ENCODE results near the gene HIBADH.

- TF ChIP-seq TAF1 (IDR thresholded peaks at IDR 0.05; ENCODE audit: borderline replicate concordance, insufficient read depth, low read length) (no peak), SIN3A (IDR thresholded peaks at IDR 0.05; ENCODE audit: borderline replicate concordance, insufficient read depth, low read length) (no peak), POLR2AphosphoS5 (IDR thresholded peaks at IDR 0.05; ENCODE audit: low read depth, low read length) (no peak), FOXP2 (optimal IDR thresholded peaks at IDR 0.05; ENCODE audit: borderline replicate concordance, extremely low read depth, extremely low read length, insufficient read depth) (no peak)
- TF ChIP-seq, protein P1, sequence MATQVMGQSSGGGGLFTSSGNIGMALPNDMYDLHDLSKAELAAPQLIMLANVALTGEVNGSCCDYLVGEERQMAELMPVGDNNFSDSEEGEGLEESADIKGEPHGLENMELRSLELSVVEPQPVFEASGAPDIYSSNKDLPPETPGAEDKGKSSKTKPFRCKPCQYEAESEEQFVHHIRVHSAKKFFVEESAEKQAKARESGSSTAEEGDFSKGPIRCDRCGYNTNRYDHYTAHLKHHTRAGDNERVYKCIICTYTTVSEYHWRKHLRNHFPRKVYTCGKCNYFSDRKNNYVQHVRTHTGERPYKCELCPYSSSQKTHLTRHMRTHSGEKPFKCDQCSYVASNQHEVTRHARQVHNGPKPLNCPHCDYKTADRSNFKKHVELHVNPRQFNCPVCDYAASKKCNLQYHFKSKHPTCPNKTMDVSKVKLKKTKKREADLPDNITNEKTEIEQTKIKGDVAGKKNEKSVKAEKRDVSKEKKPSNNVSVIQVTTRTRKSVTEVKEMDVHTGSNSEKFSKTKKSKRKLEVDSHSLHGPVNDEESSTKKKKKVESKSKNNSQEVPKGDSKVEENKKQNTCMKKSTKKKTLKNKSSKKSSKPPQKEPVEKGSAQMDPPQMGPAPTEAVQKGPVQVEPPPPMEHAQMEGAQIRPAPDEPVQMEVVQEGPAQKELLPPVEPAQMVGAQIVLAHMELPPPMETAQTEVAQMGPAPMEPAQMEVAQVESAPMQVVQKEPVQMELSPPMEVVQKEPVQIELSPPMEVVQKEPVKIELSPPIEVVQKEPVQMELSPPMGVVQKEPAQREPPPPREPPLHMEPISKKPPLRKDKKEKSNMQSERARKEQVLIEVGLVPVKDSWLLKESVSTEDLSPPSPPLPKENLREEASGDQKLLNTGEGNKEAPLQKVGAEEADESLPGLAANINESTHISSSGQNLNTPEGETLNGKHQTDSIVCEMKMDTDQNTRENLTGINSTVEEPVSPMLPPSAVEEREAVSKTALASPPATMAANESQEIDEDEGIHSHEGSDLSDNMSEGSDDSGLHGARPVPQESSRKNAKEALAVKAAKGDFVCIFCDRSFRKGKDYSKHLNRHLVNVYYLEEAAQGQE (IDR thresholded peaks at IDR 0.05; ENCODE audit: insufficient read depth in 1 of 2, low read depth in 2 of 2, low read length in 2 of 2) = no peak
These were observed 51.6 kb downstream of the HIBADH start for GRCh38 chr7:27611059-27611458.
